IMR-90 (cell line): ENCODE results near the gene PRDM15. TPM values are rescaled to one million over a fixed set of nuclear protein-coding genes. Genes with fewer than 3 reads are reported as not detected.

Experiments used
- ATAC-seq: fragments of 200-7000 bp; cut with Tn5 transposase; 2 replicates; pipeline ENCODE4 v1.9.1; 2020; ENCODE audit warnings: low read depth, mild to moderate bottlenecking, moderate library complexity
- BruUV-seq: library from RNA; stranded (reverse); fragments of 400-500 nt; replicated peaks from 2 replicates; lab custom pipeline; 2021; lab: Mats Ljungman, UMichigan
- CTCF ChIA-PET: fragments of 300-600 bp; formaldehyde crosslinking; extraction: SDS; loops from one replicate; lab custom pipeline; 2021; ENCODE audit warnings: antibody characterized with exemption; lab: Yijun Ruan, JAX
- POLR2A ChIA-PET: fragments of 300-600 bp; sonication (Branson Sonifier 250); formaldehyde crosslinking; loops from one replicate; lab custom pipeline; 2022; ENCODE audit warnings: antibody characterized with exemption; ENCODE audit not compliant: unreplicated experiment; lab: Charles Lee
- DNase-seq: peaks from one replicate; pipeline ENCODE4 v3.0.0; 2013
- H2AFZ ChIP-seq: replicated peaks from 2 replicates; pipeline ENCODE3; 2013; ENCODE audit warnings: low read length, mild to moderate bottlenecking; ENCODE audit not compliant: poor library complexity
- H2AK5ac ChIP-seq: 2 replicates; pipeline ENCODE4 v1.6.1; 2013; ENCODE audit warnings: low read depth, low read length, inconsistent platforms
- H2AK9ac ChIP-seq: replicated peaks from 2 replicates; pipeline ENCODE3; 2013; ENCODE audit warnings: mild to moderate bottlenecking, low read depth, low read length, moderate library complexity; ENCODE audit not compliant: poor library complexity
- H2BK120ac ChIP-seq: 2 replicates; pipeline ENCODE4 v1.6.1; 2013; ENCODE audit warnings: low read depth, low read length, inconsistent platforms
- H2BK15ac ChIP-seq: 3 replicates; pipeline ENCODE4 v1.6.1; 2013; ENCODE audit warnings: low read depth, low read length, inconsistent platforms
- H2BK20ac ChIP-seq: 2 replicates; pipeline ENCODE4 v1.6.1; 2013; ENCODE audit warnings: low read depth, mild to moderate bottlenecking, inconsistent platforms, low read length, moderate library complexity
- H2BK5ac ChIP-seq: 2 replicates; pipeline ENCODE4 v1.6.1; 2013; ENCODE audit warnings: mild to moderate bottlenecking, low read depth, low read length, inconsistent platforms; ENCODE audit not compliant: poor library complexity, severe bottlenecking
- H3K14ac ChIP-seq: replicated peaks from 2 replicates; pipeline ENCODE4 v1.6.1; 2013; ENCODE audit warnings: low read depth, low read length, inconsistent platforms
- H3K18ac ChIP-seq: 2 replicates; pipeline ENCODE4 v1.6.1; 2013; ENCODE audit warnings: low read depth, low read length, control low read depth
- H3K23ac ChIP-seq: 2 replicates; pipeline ENCODE4 v1.6.1; 2013; ENCODE audit warnings: low read depth, low read length, inconsistent platforms
- H3K27ac ChIP-seq: 2 replicates; pipeline ENCODE4 v1.5.1; 2013; ENCODE audit warnings: mild to moderate bottlenecking, control low read depth, low read length; ENCODE audit not compliant: insufficient read depth
- H3K27me3 ChIP-seq: 2 replicates; pipeline ENCODE4 v1.6.1; 2013; ENCODE audit warnings: low read length; ENCODE audit not compliant: control insufficient read depth, insufficient read depth
- H3K36me3 ChIP-seq: 2 replicates; pipeline ENCODE4 v1.6.1; 2013; ENCODE audit warnings: low read length, mixed read lengths; ENCODE audit not compliant: control insufficient read depth, insufficient read depth
- H3K4ac ChIP-seq: 2 replicates; pipeline ENCODE4 v1.6.1; 2013; ENCODE audit warnings: low read depth, low read length, inconsistent platforms
- H3K4me1 ChIP-seq: 2 replicates; pipeline ENCODE4 v1.6.1; 2013; ENCODE audit warnings: low read length, mixed read lengths; ENCODE audit not compliant: control insufficient read depth, insufficient read depth
- H3K4me2 ChIP-seq: 2 replicates; pipeline ENCODE4 v1.6.1; 2013; ENCODE audit warnings: low read depth, mild to moderate bottlenecking, control low read depth, low read length, moderate library complexity
- H3K4me3 ChIP-seq: 2 replicates; pipeline ENCODE4 v1.5.1; 2013; ENCODE audit warnings: low read depth, mild to moderate bottlenecking, control low read depth, low read length, moderate library complexity; ENCODE audit not compliant: insufficient read depth
- H3K56ac ChIP-seq: 2 replicates; pipeline ENCODE4 v1.6.1; 2013; ENCODE audit warnings: low read length, inconsistent platforms; ENCODE audit not compliant: insufficient read depth; ENCODE audit errors: extremely low read depth
- H3K79me1 ChIP-seq, 2 experiments: 2 replicates each; pipeline ENCODE4 v1.6.1; 2013; ENCODE audit warnings: low read length in 2 of 2, inconsistent platforms in 1 of 2, low read depth in 1 of 2
- H3K9ac ChIP-seq: 2 replicates; pipeline ENCODE4 v1.6.1; 2013; ENCODE audit warnings: low read depth, low read length, control low read depth
- H3K9me1 ChIP-seq: 2 replicates; pipeline ENCODE4 v1.6.1; 2013; ENCODE audit warnings: low read length, inconsistent platforms; ENCODE audit not compliant: insufficient read depth
- H3K9me3 ChIP-seq: 2 replicates; pipeline ENCODE4 v1.6.1; 2013; ENCODE audit warnings: low read length; ENCODE audit not compliant: control insufficient read depth, insufficient read depth
- H4K20me1 ChIP-seq: 2 replicates; pipeline ENCODE4 v1.6.1; 2013; ENCODE audit warnings: low read length, inconsistent platforms; ENCODE audit not compliant: insufficient read depth
- H4K5ac ChIP-seq: 2 replicates; pipeline ENCODE4 v1.6.1; 2013; ENCODE audit warnings: mild to moderate bottlenecking, low read depth, low read length, control low read depth
- H4K8ac ChIP-seq, 2 experiments: 2 replicates each; pipeline ENCODE4 v1.6.1; 2013; ENCODE audit warnings: low read depth in 2 of 2, low read length in 2 of 2, control low read depth in 1 of 2, inconsistent platforms in 1 of 2
- H4K91ac ChIP-seq: 2 replicates; pipeline ENCODE4 v1.6.1; 2013; ENCODE audit warnings: low read depth, low read length, inconsistent platforms; ENCODE audit not compliant: insufficient read depth
- BHLHE40 ChIP-seq: fragments of 150-350 bp; IDR thresholded peaks from 2 replicates; pipeline ENCODE4 v1.6.1; 2016; ENCODE audit warnings: mild to moderate bottlenecking, low read depth, low read length
- CEBPB ChIP-seq: IDR thresholded peaks from 2 replicates; pipeline ENCODE4 v1.6.1; 2012; ENCODE audit warnings: low read depth, low read length, improper control_type of control experiment
- CHD1 ChIP-seq: IDR thresholded peaks from 2 replicates; pipeline ENCODE4 v1.6.1; 2012; ENCODE audit warnings: low read depth, low read length, improper control_type of control experiment
- CTCF ChIP-seq: conservative IDR thresholded peaks from 2 replicates; pipeline ENCODE4 v1.5.1; 2012; ENCODE audit warnings: mild to moderate bottlenecking, low read depth, low read length, improper control_type of control experiment
- ELK1 ChIP-seq: fragments of 150-350 bp; IDR thresholded peaks from 2 replicates; pipeline ENCODE4 v1.6.1; 2016; ENCODE audit warnings: low read depth, mild to moderate bottlenecking, low read length, moderate library complexity, borderline replicate concordance
- FOS ChIP-seq: fragments of 150-350 bp; IDR thresholded peaks from 2 replicates; pipeline ENCODE4 v1.6.1; 2016; ENCODE audit warnings: low read depth, low read length
- MAFK ChIP-seq: IDR thresholded peaks from 2 replicates; pipeline ENCODE4 v1.6.1; 2012; ENCODE audit warnings: low read depth, low read length, improper control_type of control experiment
- MAZ ChIP-seq: IDR thresholded peaks from 2 replicates; pipeline ENCODE4 v1.6.1; 2012; ENCODE audit warnings: low read depth, mild to moderate bottlenecking, low read length, improper control_type of control experiment, moderate library complexity, borderline replicate concordance
- MXI1 ChIP-seq: IDR thresholded peaks from 2 replicates; pipeline ENCODE4 v1.6.1; 2012; ENCODE audit warnings: low read depth, mild to moderate bottlenecking, low read length, moderate library complexity, borderline replicate concordance
- NFE2L2 ChIP-seq: fragments of 150-350 bp; IDR thresholded peaks from 2 replicates; pipeline ENCODE4 v1.6.1; 2016; ENCODE audit warnings: low read depth, mild to moderate bottlenecking, low read length
- POLR2A ChIP-seq: IDR thresholded peaks from 2 replicates; pipeline ENCODE4 v1.6.1; 2012; ENCODE audit warnings: mild to moderate bottlenecking, low read depth, low read length
- RAD21 ChIP-seq: IDR thresholded peaks from 2 replicates; pipeline ENCODE4 v1.6.1; 2012; ENCODE audit warnings: low read length, improper control_type of control experiment
- RCOR1 ChIP-seq: IDR thresholded peaks from 2 replicates; pipeline ENCODE4 v1.6.1; 2012; ENCODE audit warnings: mild to moderate bottlenecking, low read length, improper control_type of control experiment; ENCODE audit not compliant: insufficient replicate concordance
- RFX5 ChIP-seq: IDR thresholded peaks from 2 replicates; pipeline ENCODE4 v1.8.0; 2012; ENCODE audit warnings: low read depth, mild to moderate bottlenecking, low read length, moderate library complexity
- SMC3 ChIP-seq: fragments of 150-350 bp; IDR thresholded peaks from 2 replicates; pipeline ENCODE4 v1.6.1; 2016; ENCODE audit warnings: low read depth, mild to moderate bottlenecking, antibody characterized with exemption, low read length, moderate library complexity
- USF2 ChIP-seq: fragments of 150-350 bp; IDR thresholded peaks from 2 replicates; pipeline ENCODE4 v1.6.1; 2017; ENCODE audit warnings: mild to moderate bottlenecking, antibody characterized with exemption, low read length, low read depth
- WGBS, 2 experiments: methylation state at CpG; one replicate each; pipeline versions ENCODE4 v1.1.5 to v1.1.7; 2013; ENCODE audit warnings: missing lambda C conversion rate in 2 of 2; ENCODE audit not compliant: insufficient read length in 1 of 2; ENCODE audit errors: extremely low coverage in 2 of 2; 5-methylcytosine and 5-hydroxymethylcytosine counted together
- dilution Hi-C: fragments of 300-500 bp; cut with HindIII; formaldehyde crosslinking; loops from one replicate; pipeline ENCODE4 v1.14.3; 2018; ENCODE audit warnings: low sequenced_read_pairs; ENCODE audit not compliant: unreplicated experiment
- in situ Hi-C: fragments of 300-500 bp; cut with MboI; formaldehyde crosslinking; loops from 3 replicates; pipeline ENCODE4 v1.14.3; 2019; ENCODE audit warnings: low sequenced_read_pairs, inconsistent platforms, mixed read lengths
- intact Hi-C: fragments of 100-400 bp; cut with micrococcal nuclease; formaldehyde crosslinking; loops from 2 replicates; pipeline ENCODE4 v1.10.0; 2022
- polyA plus RNA-seq, 3 experiments: library from polyadenylated mRNA; depleted of rRNA; stranded (reverse); fragments of >200 nt; gene quantifications; 2 replicates each; pipeline ENCODE4 v1.2.3, GENCODE V29; 2012; ENCODE audit warnings: low replicate concordance in 1 of 3
- total RNA-seq: library from RNA; depleted of rRNA; stranded (reverse); fragments of >200 nt; gene quantifications from 2 replicates; pipeline ENCODE4 v1.2.3, GENCODE V29; 2012

The PRDM15 gene
- total and polyA plus RNA-seq, 2 of the 4 experiments (the other 2 are of a cell fraction), result 7.3 to 8.8 TPM

- H4K20me1 ChIP-seq, result peaks cover 5% of the 10 kb centered on the region
- BruUV-seq, result no TSS peak
- no peak overlapping the region for H2AK9ac ChIP-seq
- no peak overlapping the region for H2AK5ac ChIP-seq
- ChIA-PET POLR2A (no interaction called here), CTCF (no interaction called here)
- H2AFZ ChIP-seq, result no peak overlapping the region
- no peaks in the 10 kb centered on the region for H3K9me3 ChIP-seq
- no peaks in the 10 kb centered on the region for H3K36me3 ChIP-seq
- no peak overlapping the region for H2BK20ac ChIP-seq
- no peak overlapping the region for H3K4ac ChIP-seq
- no peak overlapping the region for H4K5ac ChIP-seq
- intact Hi-C loops, result no loop called here
- no peak overlapping the region for H3K18ac ChIP-seq
- H3K9me1 ChIP-seq, result peaks cover 16% of the 10 kb centered on the region; the same call in 1 of the 2 replicates
- no peak overlapping the region for H2BK5ac ChIP-seq
- H3K56ac ChIP-seq, result no peak overlapping the region
- no peak overlapping the region for H3K4me2 ChIP-seq
- H4K8ac ChIP-seq, result no peak overlapping the region
- DNase-seq (no peak), ATAC-seq (no peak)
- H2BK15ac ChIP-seq, result no peak overlapping the region
- peaks cover 5 to 29% of the 10 kb centered on the region in 2 experiments; a peak in 3 of 4 replicates for H3K79me1 ChIP-seq
- H2BK120ac ChIP-seq, result no peak overlapping the region
- no peak overlapping the region for H4K91ac ChIP-seq
- 83% methylated on average over 2 of the region's 6 CpGs; no CpG with 5 or more reads in 1 of the 2 experiments for WGBS, 2 experiments
- H3K4me1 ChIP-seq, result peaks cover 5% of the 10 kb centered on the region
- H3K9ac ChIP-seq, result no peak overlapping the region
- no peaks in the 10 kb centered on the region for H3K27me3 ChIP-seq
- in situ Hi-C loops, result no loop called here
- H3K27ac ChIP-seq, result no peak overlapping the region
- no peak overlapping the region for H3K23ac ChIP-seq
- no peak overlapping the region for H3K14ac ChIP-seq
- dilution Hi-C loops, result no loop called here
- TF ChIP-seq RCOR1 (no peak), CEBPB (no peak), RAD21 (no peak), CTCF (no peak), BHLHE40 (no peak), RFX5 (no peak), NFE2L2 (no peak), ELK1 (no peak), MAFK (no peak), CHD1 (no peak), MAZ (no peak), SMC3 (no peak), FOS (no peak), POLR2A (no peak), USF2 (no peak), MXI1 (no peak)
- H3K4me3 ChIP-seq, result no peak overlapping the region
These were observed 1.9 kb upstream of the PRDM15 start for GRCh38 chr21:41881051-41881450.
